ENCODE data around the gene NCKAP5.

GRCh38 chr2:133166031-133166430 is 402.2 kb downstream of the NCKAP5 start:
- TF ChIP-seq CTCF (IDR thresholded peaks at IDR 0.05) (no peak), POLR2A (IDR thresholded peaks at IDR 0.05) (no peak)
